Natural killer cell (primary cell): ENCODE data around the gene CMIP. TPM values are rescaled to one million over a fixed set of nuclear protein-coding genes. Genes with fewer than 3 reads are reported as not detected.
A peak's percentile ranks its signal among the peaks of the same experiment; 100 is the strongest.

Source experiments
- ATAC-seq, 3 donors: fragments of 150-1000 bp in 2 of 3; fragments of 200-7000 bp in 1 of 3; cut with Tn5 transposase; 1 replicate in 1 of 3; 2 replicates in 2 of 3; pipeline ENCODE4 v1.10.0; 2021; ENCODE audit warnings: mild to moderate bottlenecking in 2 of 3, moderate library complexity in 2 of 3
- DNase-seq, 2 donors: peaks; one replicate each; pipeline versions ENCODE4 v3.0.0 to v3.0.0-alpha.2; 2013 to 2021; ENCODE audit warnings: mixed read lengths in 1 of 2
- H3K27ac ChIP-seq: one replicate; pipeline ENCODE4 v1.5.1; 2013; ENCODE audit warnings: mild to moderate bottlenecking, low read length
- H3K27me3 ChIP-seq: one replicate; pipeline ENCODE4 v1.6.1; 2013; ENCODE audit warnings: low read length; ENCODE audit not compliant: control insufficient read depth, insufficient read depth
- H3K36me3 ChIP-seq: one replicate; pipeline ENCODE4 v1.6.1; 2013; ENCODE audit warnings: low read length; ENCODE audit not compliant: control insufficient read depth, insufficient read depth
- H3K4me1 ChIP-seq: one replicate; pipeline ENCODE4 v1.6.1; 2013; ENCODE audit warnings: low read length; ENCODE audit not compliant: control insufficient read depth, insufficient read depth
- H3K4me3 ChIP-seq: one replicate; pipeline ENCODE4 v1.5.1; 2013; ENCODE audit warnings: low read length
- H3K9me3 ChIP-seq: one replicate; pipeline ENCODE4 v1.6.1; 2013; ENCODE audit warnings: low read length; ENCODE audit not compliant: control insufficient read depth, insufficient read depth
- H3K27ac Mint-ChIP-seq, 2 donors: one replicate each; pipeline ENCODE4 v1.8.0; 2022; ENCODE audit warnings: mild to moderate bottlenecking in 2 of 2, mixed read lengths in 2 of 2, moderate library complexity in 1 of 2
- H3K27me3 Mint-ChIP-seq, 2 donors: one replicate each; pipeline ENCODE4 v1.8.0; 2022; ENCODE audit warnings: low read depth in 2 of 2, mixed read lengths in 2 of 2
- H3K36me3 Mint-ChIP-seq: one replicate; pipeline ENCODE4 v1.8.0; 2022; ENCODE audit warnings: mixed read lengths
- H3K4me1 Mint-ChIP-seq, 2 donors: one replicate each; pipeline ENCODE4 v1.8.0; 2022; ENCODE audit warnings: mixed read lengths in 2 of 2
- H3K4me3 Mint-ChIP-seq: one replicate; pipeline ENCODE4 v1.8.0; 2022; ENCODE audit warnings: mild to moderate bottlenecking, moderate library complexity, mixed read lengths
- H3K9me3 Mint-ChIP-seq, 2 donors: one replicate each; pipeline ENCODE4 v1.8.0; 2022; ENCODE audit warnings: mixed read lengths in 2 of 2
- CTCF ChIP-seq: fragments of 200-600 bp; IDR thresholded peaks from one replicate; pipeline ENCODE4 v1.8.0; 2022; ENCODE audit warnings: antibody characterized with exemption
- WGBS: methylation state at CpG from one replicate; pipeline ENCODE4 v1.1.7; 2013; ENCODE audit warnings: missing lambda C conversion rate; ENCODE audit not compliant: insufficient coverage; 5-methylcytosine and 5-hydroxymethylcytosine counted together
- intact Hi-C: fragments of 100-400 bp; cut with micrococcal nuclease; formaldehyde crosslinking; loops from one replicate; pipeline ENCODE4 v1.14.2; 2022
- total RNA-seq, 4 donors: library from RNA; stranded (reverse); fragments of 120-200 nt in 1 of 4; gene quantifications; one replicate each; pipeline versions ENCODE4 v1.2.3 to v1.2.4, GENCODE V29; 2013 to 2022

The CMIP gene
- total RNA-seq, 3 donors from 2014 or later (not counting 1 experiment from before 2014, with no cell fraction given): 88.2 to 115 (median 91.5) TPM

- no peaks in the 10 kb centered on the region for H3K27me3 Mint-ChIP-seq
These were observed 106.7 kb downstream of the CMIP start for GRCh38 chr16:81551151-81551808.

GRCh38 chr16:81551821-81552304, 107.3 kb downstream of the CMIP start:
- no peaks in the 10 kb centered on the region for H3K36me3 ChIP-seq
- no peaks in the 10 kb centered on the region for H3K36me3 Mint-ChIP-seq
- WGBS: 76% methylated on average over 11 of the region's 11 CpGs
- H3K9me3 ChIP-seq: no peaks in the 10 kb centered on the region
- ATAC-seq: peak; percentile 43 to 64 (median 46)
- intact Hi-C loops: no loop called here
- no peak overlapping the region for H3K4me3 Mint-ChIP-seq
- H3K4me3 ChIP-seq: no peak overlapping the region
- no peak for DNase-seq
- peaks cover 67% of the 10 kb centered on the region for H3K4me1 ChIP-seq
- no peaks in the 10 kb centered on the region for H3K27me3 Mint-ChIP-seq
- no peak overlapping the region for H3K27ac ChIP-seq
- H3K27me3 ChIP-seq: no peaks in the 10 kb centered on the region
- peaks cover 72 to 75% of the 10 kb centered on the region in 2 donors for H3K4me1 Mint-ChIP-seq
- no peaks in the 10 kb centered on the region for H3K9me3 Mint-ChIP-seq
- H3K27ac Mint-ChIP-seq: peak overlapping the region; percentile 81 to 82
- no peak for TF ChIP-seq CTCF

More at GRCh38 chr16:81551151-81551808, 106.7 kb downstream of the CMIP start:
- H3K27ac ChIP-seq: no peak overlapping the region
- intact Hi-C loops: no loop called here
- DNase-seq (peak in 1 of 2 donors; percentile 30), ATAC-seq (peak; percentile 54 to 65 (median 63))
- no peaks in the 10 kb centered on the region for H3K9me3 ChIP-seq
- Mint-ChIP-seq H3K27ac (peak overlapping the region; percentile 32 to 82), H3K36me3 (no peaks in the 10 kb centered on the region), H3K9me3 (no peaks in the 10 kb centered on the region), H3K4me3 (no peak overlapping the region), H3K4me1 (peaks cover 71 to 76% of the 10 kb centered on the region in 2 donors)
- no peaks in the 10 kb centered on the region for H3K27me3 ChIP-seq
- peaks cover 66% of the 10 kb centered on the region for H3K4me1 ChIP-seq
- 72% methylated on average over 6 of the region's 6 CpGs for WGBS
- no peak overlapping the region for H3K4me3 ChIP-seq
- H3K36me3 ChIP-seq: no peaks in the 10 kb centered on the region
- TF ChIP-seq CTCF: no peak

GRCh38 chr16:81552743-81553079, 108.1 kb downstream of the CMIP start:
- no peak overlapping the region for H3K4me3 ChIP-seq
- Mint-ChIP-seq H3K4me1 (peaks cover 73 to 76% of the 10 kb centered on the region in 2 donors), H3K27ac (peak overlapping the region; percentile 81 to 82), H3K9me3 (no peaks in the 10 kb centered on the region), H3K4me3 (no peak overlapping the region), H3K36me3 (no peaks in the 10 kb centered on the region), H3K27me3 (no peaks in the 10 kb centered on the region)
- no peaks in the 10 kb centered on the region for H3K9me3 ChIP-seq
- H3K36me3 ChIP-seq: no peaks in the 10 kb centered on the region
- H3K27ac ChIP-seq: no peak overlapping the region
- no peak for DNase-seq
- intact Hi-C loops: no loop called here
- no peak for ATAC-seq
- H3K27me3 ChIP-seq: no peaks in the 10 kb centered on the region
- 80% methylated on average over 1 of the region's 1 CpG for WGBS
- H3K4me1 ChIP-seq: peaks cover 65% of the 10 kb centered on the region
- no peak for TF ChIP-seq CTCF
